Measurements from ENCODE around the gene CFAP206. TPM values are rescaled to one million over a fixed set of nuclear protein-coding genes. Genes with fewer than 3 reads are reported as not detected.

The CFAP206 gene
- total and polyA plus RNA-seq, 2 donors (not counting 3 experiments of a cell fraction or from before 2014, with no cell fraction given), result 0.15 to 0.20 TPM

GRCh38 chr6:87397656-87398055 lies 10.1 kb upstream of the CFAP206 start:
- DNase-seq (ENCODE audit: low read depth, low spot score) (no peak), FAIRE-seq (no peak)
- no peaks in the 10 kb centered on the region for H3K36me3 ChIP-seq (ENCODE audit: control insufficient read depth in 2 of 2, extremely low read depth in 1 of 2, insufficient read depth in 2 of 2, low read length in 2 of 2)
- ChIA-PET POLR2A (no interaction called here), CTCF (no interaction called here)
- no peak for TF ChIP-seq GATA2 (IDR thresholded peaks at IDR 0.05; ENCODE audit: insufficient read depth, insufficient read length, low read depth, low read length)
- TF ChIP-seq POLR2A (IDR thresholded peaks at IDR 0.05; ENCODE audit: low read depth, low read length), result no peak
- TF ChIP-seq CTCF (IDR thresholded peaks at IDR 0.05; ENCODE audit: extremely low read depth in 1 of 2, insufficient read depth in 1 of 2, low read depth in 1 of 2, low read length in 2 of 2), result no peak
- TF ChIP-seq POLR2AphosphoS5 (IDR thresholded peaks at IDR 0.05; ENCODE audit: insufficient read depth, low read depth, low read length), result no peak
- no peak for TF ChIP-seq JUN (IDR thresholded peaks at IDR 0.05; ENCODE audit: borderline replicate concordance, insufficient read depth, insufficient read length, low read depth)
- no peak for TF ChIP-seq MYC (IDR thresholded peaks at IDR 0.05; ENCODE audit: low read depth, low read length)
- no peak for TF ChIP-seq EZH2 (IDR thresholded peaks at IDR 0.05; ENCODE audit: borderline replicate concordance, low read depth, low read length, severe bottlenecking)
- TF ChIP-seq MAX (IDR thresholded peaks at IDR 0.05; ENCODE audit: insufficient read depth, insufficient read length), result no peak
- no peak for TF ChIP-seq FOS (IDR thresholded peaks at IDR 0.05; ENCODE audit: borderline replicate concordance, insufficient read depth, low read length)
- H2AFZ ChIP-seq (ENCODE audit: low read depth, low read length), result no peak overlapping the region
- dilution Hi-C loops (cut with MboI; ENCODE audit: extremely low pct_ligation_motif_present, low sequenced_read_pairs), result no loop called here
- H3K27ac ChIP-seq (ENCODE audit: insufficient read depth, low read depth, low read length), result no peak overlapping the region
- H3K9me3 ChIP-seq (replicated peaks; ENCODE audit: control insufficient read depth, insufficient read depth, low read length), result no peaks in the 10 kb centered on the region
- H3K4me2 ChIP-seq (ENCODE audit: insufficient read depth, low read length), result no peak overlapping the region
- intact Hi-C loops (cut with micrococcal nuclease), result loop anchor here (10.0 kb wide), 1 partner anchor 517 kb away; no protein-coding TSS in a partner anchor
- no peak overlapping the region for H3K9ac ChIP-seq (replicated peaks; ENCODE audit: extremely low read depth, insufficient read depth, low read length)
- no TSS peak for BruUV-seq (replicated peaks)
- H3K4me1 ChIP-seq (ENCODE audit: control insufficient read depth, extremely low read depth, insufficient read depth, low read length), result no peaks in the 10 kb centered on the region
- no peak overlapping the region for H3K4me3 ChIP-seq (replicated peaks in 1 of 3; ENCODE audit: insufficient read depth in 1 of 3, low read depth in 1 of 3, low read length in 3 of 3)
- no peaks in the 10 kb centered on the region for H3K9me1 ChIP-seq (replicated peaks; ENCODE audit: control insufficient read depth, extremely low read depth, insufficient read depth, low read length)
- no peaks in the 10 kb centered on the region for H4K20me1 ChIP-seq (replicated peaks; ENCODE audit: control insufficient read depth, extremely low read depth, insufficient read depth, low read length)
- no peaks in the 10 kb centered on the region for H3K79me2 ChIP-seq (ENCODE audit: control insufficient read depth, insufficient read depth, low read length)
- no peaks in the 10 kb centered on the region for H3K27me3 ChIP-seq (ENCODE audit: control insufficient read depth in 2 of 2, insufficient read depth in 2 of 2, low read length in 2 of 2)

Data from endothelial cell of umbilical vein (primary cell).